ENCODE measurements around the gene HM13. TPM values are rescaled to one million over a fixed set of nuclear protein-coding genes. Genes with fewer than 3 reads are reported as not detected.

HM13 gene
- total and polyA plus RNA-seq, 2 of the 13 experiments (the other 11 are each of a cell fraction or from before 2014, with no cell fraction given): 118 to 243 TPM

DNA sequence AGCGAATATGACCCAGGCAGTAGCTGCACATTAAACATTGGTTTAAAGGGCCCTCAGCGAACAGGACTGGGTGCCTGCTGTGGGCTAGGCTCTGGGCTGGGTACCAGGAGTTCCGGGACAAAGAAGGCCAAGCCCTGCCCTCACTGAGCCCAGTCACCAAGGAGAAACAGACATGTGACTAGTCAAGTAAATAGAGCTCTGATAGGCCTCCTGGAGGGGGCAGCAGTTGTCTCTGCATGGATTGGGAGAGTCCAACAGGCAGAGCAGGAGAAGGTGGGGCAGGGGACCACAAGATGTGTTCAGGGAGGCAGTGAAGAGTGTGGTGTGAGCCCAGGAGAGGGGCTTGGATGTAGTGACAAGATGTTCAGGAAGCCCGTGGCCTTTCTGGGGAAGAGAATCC lies 3.1 kb downstream of the HM13 start (continued):
- no peak for TF ChIP-seq ZNF768 (CRISPR knock-in tag; IDR thresholded peaks at IDR 0.05)
- TF ChIP-seq ZNF280B (CRISPR knock-in tag; IDR thresholded peaks at IDR 0.05; ENCODE audit: borderline replicate concordance): peak; percentile 80; the same call in 1 of the 2 replicates
- TF ChIP-seq ZNF777 (CRISPR knock-in tag; IDR thresholded peaks at IDR 0.05): no peak
- TF ChIP-seq MTA3 (CRISPR knock-in tag; IDR thresholded peaks at IDR 0.05): no peak
- TF ChIP-seq ZNF331 (CRISPR knock-in tag; IDR thresholded peaks at IDR 0.05): peak; percentile 50; the same call in 1 of the 2 replicates
- no peak for TF ChIP-seq KLF12 (CRISPR knock-in tag; IDR thresholded peaks at IDR 0.05; ENCODE audit: borderline replicate concordance)
- TF ChIP-seq ZFX (CRISPR knock-in tag; IDR thresholded peaks at IDR 0.05; ENCODE audit: low read depth): peak; percentile 73
- TF ChIP-seq ATF7-NPFF (CRISPR knock-in tag; IDR thresholded peaks at IDR 0.05; ENCODE audit: low read depth): no peak
- TF ChIP-seq ZFAT (CRISPR knock-in tag; conservative IDR thresholded peaks at IDR 0.05): no peak
- no peak for TF ChIP-seq ZNF530 (CRISPR knock-in tag; IDR thresholded peaks at IDR 0.05; ENCODE audit: low read depth)
- peak; percentile 22; the same call in 1 of the 2 replicates for TF ChIP-seq ZBTB38 (CRISPR knock-in tag; IDR thresholded peaks at IDR 0.05)
- no peak for TF ChIP-seq ZNF224 (CRISPR knock-in tag; IDR thresholded peaks at IDR 0.05)
- no peak for TF ChIP-seq ZBTB25 (CRISPR knock-in tag; IDR thresholded peaks at IDR 0.05)
- no peak for TF ChIP-seq MIXL1 (CRISPR knock-in tag; IDR thresholded peaks at IDR 0.05)
- TF ChIP-seq TCF12 (IDR thresholded peaks at IDR 0.05): no peak
- TF ChIP-seq TCF12 (CRISPR knock-in tag; IDR thresholded peaks at IDR 0.05): no peak
- TF ChIP-seq DZIP1 (CRISPR knock-in tag; IDR thresholded peaks at IDR 0.05): no peak
- TF ChIP-seq ZNF546 (CRISPR knock-in tag; conservative IDR thresholded peaks at IDR 0.05): no peak
- TF ChIP-seq ZNF782 (CRISPR knock-in tag; IDR thresholded peaks at IDR 0.05; ENCODE audit: borderline replicate concordance): no peak
- TF ChIP-seq ZNF468 (CRISPR knock-in tag; IDR thresholded peaks at IDR 0.05): no peak
- TF ChIP-seq WIZ (CRISPR knock-in tag; IDR thresholded peaks at IDR 0.05): no peak
- TF ChIP-seq ISL2 (CRISPR knock-in tag; IDR thresholded peaks at IDR 0.05): no peak
- TF ChIP-seq RNF219 (CRISPR knock-in tag; IDR thresholded peaks at IDR 0.05): no peak

Data from HepG2 (cell line).